HG03280 (cell line): Measurements from ENCODE around the gene CAPN7.

Experiments
- ATAC-seq: cut with Tn5 transposase; IDR thresholded peaks from one replicate; pipeline ENCODE4 v1.9.1; 2021; ENCODE audit warnings: mild to moderate bottlenecking, moderate library complexity; ENCODE audit not compliant: unreplicated experiment

Gene CAPN7

DNA sequence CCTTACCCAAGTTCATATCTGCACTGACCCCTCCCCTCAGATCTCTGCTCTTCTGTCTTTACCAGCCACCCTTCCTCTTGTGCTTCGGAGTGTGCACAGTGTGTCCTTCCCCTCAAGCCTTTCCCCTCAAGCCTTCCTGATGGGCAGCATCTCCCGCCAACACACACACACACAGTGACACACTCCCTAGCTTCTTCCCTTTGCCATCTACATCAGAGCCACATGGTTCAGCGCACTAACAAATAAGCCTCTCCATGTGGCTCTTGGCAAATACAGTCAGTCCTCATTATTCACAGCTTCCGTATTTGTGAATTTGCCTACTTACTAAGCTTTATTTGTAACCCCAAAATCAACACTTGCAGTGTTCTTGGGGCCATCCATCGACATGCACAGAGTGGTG is 88.9 kb downstream of the CAPN7 start:
- ATAC-seq, result no peak

DNA sequence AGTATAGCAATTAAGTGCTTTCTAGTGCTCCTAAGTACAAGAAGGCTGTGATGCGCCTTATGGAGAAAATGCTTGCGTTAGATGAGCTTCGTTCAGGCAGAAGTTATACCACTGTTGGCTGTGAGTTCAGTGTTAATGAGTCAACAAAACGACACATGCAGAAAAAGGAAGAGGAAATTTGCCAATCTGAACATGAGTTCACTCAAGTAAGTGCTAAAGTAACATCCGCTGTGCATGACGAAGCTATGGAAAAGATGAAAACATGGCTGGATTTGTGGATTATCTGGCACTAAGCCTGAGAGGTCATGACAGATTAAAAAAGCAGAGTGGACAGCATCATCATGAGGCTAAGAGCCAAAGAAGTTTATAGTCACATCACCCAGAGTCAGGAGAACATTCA is 89.5 kb downstream of the CAPN7 start:
- no peak for ATAC-seq

DNA sequence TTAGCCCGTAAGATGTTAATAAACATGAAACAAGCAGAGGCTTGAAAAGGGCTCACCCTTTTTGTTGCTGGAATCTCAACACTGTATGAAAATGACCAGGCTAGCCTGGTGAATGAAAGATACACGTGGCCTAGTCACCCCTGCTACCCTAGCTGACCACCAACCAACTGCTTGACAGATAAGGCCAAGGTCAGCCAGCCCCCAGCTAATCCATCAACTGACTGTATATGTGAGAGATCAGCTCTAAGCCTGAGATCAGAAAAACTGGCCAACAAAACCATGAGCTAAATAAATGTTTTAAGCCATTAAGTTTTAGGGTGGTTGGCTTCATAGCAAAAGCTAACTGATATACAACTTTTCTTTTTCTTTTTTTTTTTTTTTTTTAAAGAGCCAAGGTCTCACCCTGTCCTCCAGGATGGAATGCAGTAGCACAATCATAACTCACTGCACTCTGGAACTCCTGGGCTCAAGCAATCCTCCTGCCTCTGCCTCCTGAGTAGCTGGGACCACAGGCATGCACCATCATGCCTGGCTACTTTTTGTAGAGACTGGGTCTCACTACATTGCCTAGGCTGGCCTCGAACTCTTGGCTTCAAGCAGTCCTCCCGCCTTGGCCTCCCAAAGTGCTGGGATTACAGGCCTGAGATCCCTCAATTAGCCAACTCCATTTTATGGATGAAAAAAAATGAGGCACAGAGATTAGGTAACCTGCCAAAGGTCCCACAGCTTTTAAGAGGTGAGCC is 91.7 kb downstream of the CAPN7 start:
- ATAC-seq, result no peak

DNA sequence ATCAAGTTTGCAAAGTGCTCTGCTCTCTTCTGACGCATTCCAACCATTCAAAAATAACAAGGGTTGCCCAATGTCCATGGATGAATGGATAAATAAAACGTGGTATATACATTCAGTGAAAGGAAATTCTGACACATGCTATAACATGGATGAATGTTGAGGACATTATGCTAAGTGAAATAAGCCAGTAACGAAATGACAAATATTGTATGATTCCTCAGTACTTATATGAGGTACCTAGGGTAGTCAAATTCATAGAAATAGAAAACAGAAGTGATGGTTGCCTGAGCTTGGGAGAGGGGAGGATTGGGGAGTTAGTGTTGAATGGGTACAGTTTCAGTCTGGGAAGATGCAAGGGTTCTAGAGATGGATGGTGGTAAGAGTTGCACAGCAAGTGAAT is 92.5 kb downstream of the CAPN7 start:
- ATAC-seq, result no peak

DNA sequence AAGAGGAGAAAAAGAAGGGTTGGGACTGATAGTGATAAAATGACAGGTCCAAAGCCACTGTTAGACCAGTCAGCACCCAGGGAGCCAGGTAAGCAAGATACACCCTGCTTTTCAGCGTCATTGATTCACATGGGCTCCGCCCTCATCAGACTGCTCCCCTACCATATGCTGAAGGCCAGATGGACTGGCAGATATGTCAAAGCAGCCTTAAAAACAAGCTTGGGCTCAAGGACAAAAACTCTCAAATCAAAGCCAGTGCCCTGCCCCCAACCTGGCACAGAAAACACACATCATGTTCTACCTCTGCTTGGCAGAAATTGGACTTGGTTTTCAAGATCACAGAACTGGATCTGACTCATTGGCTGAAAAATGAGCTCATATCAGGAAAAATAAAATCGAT is 93.0 kb downstream of the CAPN7 start:
- ATAC-seq, result no peak

DNA sequence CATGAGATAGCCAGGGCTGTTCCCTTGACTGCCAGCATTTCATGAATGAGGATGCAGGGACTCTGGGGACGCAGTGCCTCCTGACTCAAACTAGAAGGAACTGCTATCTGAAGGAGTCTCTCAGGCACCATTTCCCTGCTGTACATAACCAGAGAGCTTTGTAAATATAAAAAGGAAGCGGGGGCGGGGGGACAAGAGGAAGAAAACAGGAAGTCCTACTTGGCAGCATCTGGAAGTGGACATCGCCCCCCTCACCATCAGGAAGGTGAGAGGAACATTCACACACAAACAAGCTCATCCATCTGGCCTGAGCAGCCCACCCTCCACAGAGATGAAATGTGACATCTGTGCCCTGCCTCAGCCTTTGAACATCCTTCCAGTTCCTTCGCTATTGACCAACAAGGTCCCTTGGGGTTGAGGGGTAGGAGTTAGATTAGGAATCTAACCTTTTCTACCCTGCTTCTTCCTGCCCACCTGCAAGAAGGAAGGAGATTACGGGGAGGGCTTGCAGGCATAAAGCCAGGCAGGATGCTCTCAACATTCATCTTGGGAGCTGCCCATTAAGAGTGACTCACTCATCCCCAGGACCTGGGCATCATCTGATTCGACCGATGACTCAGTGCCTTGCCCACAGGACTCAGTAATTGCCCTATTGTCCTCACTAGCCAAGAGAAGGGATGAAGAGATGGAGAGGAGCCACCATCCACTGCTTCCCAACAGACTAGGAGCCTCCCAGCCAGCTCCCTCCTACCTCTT is 94.5 kb downstream of the CAPN7 start:
- ATAC-seq, result no peak

DNA sequence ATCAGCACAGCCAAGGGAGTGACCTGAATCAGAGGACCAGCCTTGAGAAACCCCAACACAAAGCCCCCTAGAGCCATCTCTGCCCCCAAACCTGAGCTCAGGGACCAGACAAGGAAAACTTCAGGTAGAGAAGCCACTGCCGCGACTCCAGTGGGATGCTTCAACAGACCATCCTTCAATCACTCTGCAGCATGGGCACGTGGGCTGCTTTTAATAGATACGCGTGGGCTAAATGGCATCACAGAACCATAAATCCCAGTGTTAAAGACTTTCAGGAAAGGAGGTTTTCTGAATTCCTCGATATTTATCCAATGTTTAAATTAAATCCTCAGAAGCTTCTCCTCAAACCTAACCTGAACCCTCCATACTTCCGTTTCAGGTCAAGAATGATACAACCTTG is 95.7 kb downstream of the CAPN7 start:
- no peak for ATAC-seq
